ENCODE measurements around the gene UBE3B. TPM values are rescaled to one million over a fixed set of nuclear protein-coding genes. Genes with fewer than 3 reads are reported as not detected.

UBE3B gene
- total RNA-seq, 1 donor from 2014 or later: 28.4 TPM

DNA sequence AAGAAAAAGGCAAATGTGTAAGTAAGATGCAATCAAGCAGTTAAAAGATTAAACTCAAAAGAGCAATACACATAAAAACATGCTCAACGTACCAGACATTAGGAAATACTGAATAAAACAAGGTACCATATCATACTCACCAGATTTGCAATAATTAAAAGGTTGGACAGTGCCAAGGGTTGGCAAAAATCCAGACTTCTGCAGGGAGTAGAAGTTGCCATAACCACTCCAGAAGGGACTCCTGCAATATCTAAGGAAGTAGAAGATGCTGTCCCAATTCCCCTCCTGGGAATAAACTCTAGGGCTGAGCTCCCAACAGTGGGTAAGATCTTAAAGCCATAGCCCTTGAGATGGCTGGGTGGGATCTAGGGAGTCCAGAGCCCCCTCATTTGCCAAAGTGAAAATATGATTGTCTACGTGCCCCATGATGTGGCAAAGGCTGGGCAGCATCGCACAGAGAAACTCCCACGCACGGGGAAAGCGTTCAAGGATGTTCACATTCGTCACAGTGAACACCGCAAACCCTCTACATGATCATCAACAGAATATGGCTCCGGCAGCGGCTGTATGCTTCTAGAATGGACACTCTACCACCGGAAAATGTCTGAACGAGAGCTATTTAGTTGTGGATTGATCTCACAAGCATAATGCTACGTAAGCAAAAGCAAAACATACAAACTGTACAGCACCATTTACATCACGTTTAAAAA lies 12.6 kb upstream of the UBE3B start:
- Histone ChIP-seq H2AFZ (replicated peaks) (no peak overlapping the region), H3F3A (ENCODE audit: low read depth) (no peaks in the 10 kb centered on the region), H3K79me2 (ENCODE audit: low read depth) (peaks cover 76% of the 10 kb centered on the region), H3K27ac (no peak overlapping the region), H4K20me1 (ENCODE audit: low read depth) (peaks cover 91% of the 10 kb centered on the region), H3K9ac (no peak overlapping the region), H3K9me3 (ENCODE audit: low read depth) (no peaks in the 10 kb centered on the region), H3K27me3 (no peaks in the 10 kb centered on the region), H3K4me3 (no peak overlapping the region), H3K4me2 (no peak overlapping the region), H3K4me1 (peaks cover 16% of the 10 kb centered on the region), H3K36me3 (no peaks in the 10 kb centered on the region)
- no peak for DNase-seq (ENCODE audit: low spot score)
- H3K4me1 Mint-ChIP-seq: peaks cover 78% of the 10 kb centered on the region
- H3K9me3 Mint-ChIP-seq: no peaks in the 10 kb centered on the region
- H3K27me3 Mint-ChIP-seq (ENCODE audit: insufficient read depth, low read depth): peaks cover 4% of the 10 kb centered on the region
- peaks cover 20% of the 10 kb centered on the region for H3K36me3 Mint-ChIP-seq
- H3K4me3 Mint-ChIP-seq: no peak overlapping the region
- no peak for TF ChIP-seq EZH2 (IDR thresholded peaks at IDR 0.05)
- no peak for TF ChIP-seq EZH2phosphoT487 (IDR thresholded peaks at IDR 0.05)
- TF ChIP-seq, protein P1, sequence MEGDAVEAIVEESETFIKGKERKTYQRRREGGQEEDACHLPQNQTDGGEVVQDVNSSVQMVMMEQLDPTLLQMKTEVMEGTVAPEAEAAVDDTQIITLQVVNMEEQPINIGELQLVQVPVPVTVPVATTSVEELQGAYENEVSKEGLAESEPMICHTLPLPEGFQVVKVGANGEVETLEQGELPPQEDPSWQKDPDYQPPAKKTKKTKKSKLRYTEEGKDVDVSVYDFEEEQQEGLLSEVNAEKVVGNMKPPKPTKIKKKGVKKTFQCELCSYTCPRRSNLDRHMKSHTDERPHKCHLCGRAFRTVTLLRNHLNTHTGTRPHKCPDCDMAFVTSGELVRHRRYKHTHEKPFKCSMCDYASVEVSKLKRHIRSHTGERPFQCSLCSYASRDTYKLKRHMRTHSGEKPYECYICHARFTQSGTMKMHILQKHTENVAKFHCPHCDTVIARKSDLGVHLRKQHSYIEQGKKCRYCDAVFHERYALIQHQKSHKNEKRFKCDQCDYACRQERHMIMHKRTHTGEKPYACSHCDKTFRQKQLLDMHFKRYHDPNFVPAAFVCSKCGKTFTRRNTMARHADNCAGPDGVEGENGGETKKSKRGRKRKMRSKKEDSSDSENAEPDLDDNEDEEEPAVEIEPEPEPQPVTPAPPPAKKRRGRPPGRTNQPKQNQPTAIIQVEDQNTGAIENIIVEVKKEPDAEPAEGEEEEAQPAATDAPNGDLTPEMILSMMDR (IDR thresholded peaks at IDR 0.05): no peak
- H3K27ac Mint-ChIP-seq: peak overlapping the region; percentile 100

- H3K79me2 ChIP-seq (ENCODE audit: low read depth): peaks cover 78% of the 10 kb centered on the region
- Mint-ChIP-seq H3K36me3 (peaks cover 25% of the 10 kb centered on the region), H3K4me1 (peaks cover 72% of the 10 kb centered on the region), H3K4me3 (no peak overlapping the region), H3K9me3 (no peaks in the 10 kb centered on the region), H3K27me3 (ENCODE audit: insufficient read depth, low read depth) (peaks cover 4% of the 10 kb centered on the region), H3K27ac (peak overlapping the region; percentile 46)
- no peak overlapping the region for H3K27ac ChIP-seq
- TF ChIP-seq EZH2 (IDR thresholded peaks at IDR 0.05) (no peak), EZH2phosphoT487 (IDR thresholded peaks at IDR 0.05) (no peak)
- DNase-seq (ENCODE audit: low spot score): no peak
- H3K9ac ChIP-seq: no peak overlapping the region
- H3K4me3 ChIP-seq: no peak overlapping the region
- H3K9me3 ChIP-seq (ENCODE audit: low read depth): no peaks in the 10 kb centered on the region
- no peaks in the 10 kb centered on the region for H3K36me3 ChIP-seq
- peaks cover 90% of the 10 kb centered on the region for H4K20me1 ChIP-seq (ENCODE audit: low read depth)
- no peak overlapping the region for H3K4me2 ChIP-seq
- H3K4me1 ChIP-seq: peaks cover 16% of the 10 kb centered on the region
- no peaks in the 10 kb centered on the region for H3F3A ChIP-seq (ENCODE audit: low read depth)
- H2AFZ ChIP-seq (replicated peaks): no peak overlapping the region
- H3K27me3 ChIP-seq: no peaks in the 10 kb centered on the region
Observed at GRCh38 chr12:109466305-109466704, 11.1 kb upstream of the UBE3B start.

DNA sequence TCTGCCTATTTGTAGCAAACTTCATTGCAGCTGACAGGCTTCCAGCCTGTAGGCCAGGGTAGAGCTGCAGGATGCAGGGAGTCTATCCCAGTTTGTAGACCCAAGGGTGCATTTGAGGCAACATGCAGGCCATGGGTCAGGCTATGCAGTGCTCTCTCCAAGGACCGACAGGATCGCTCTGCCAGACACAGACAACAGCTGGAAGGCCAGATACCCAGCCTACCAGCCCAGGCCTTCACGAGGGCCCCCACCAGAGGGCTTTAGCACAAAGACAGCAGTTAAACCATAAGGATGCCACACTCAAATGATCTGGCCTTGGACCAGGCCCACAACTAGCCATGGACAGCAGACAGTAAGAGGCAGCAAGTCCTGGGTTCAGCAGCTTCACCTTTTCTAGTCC lies 10.6 kb upstream of the UBE3B start:
- no peaks in the 10 kb centered on the region for H3F3A ChIP-seq (ENCODE audit: low read depth)
- TF ChIP-seq, protein P1 (IDR thresholded peaks at IDR 0.05): no peak
- no peak for TF ChIP-seq EZH2 (IDR thresholded peaks at IDR 0.05)
- peaks cover 78% of the 10 kb centered on the region for H3K79me2 ChIP-seq (ENCODE audit: low read depth)
- no peak overlapping the region for H3K9ac ChIP-seq
- peaks cover 90% of the 10 kb centered on the region for H4K20me1 ChIP-seq (ENCODE audit: low read depth)
- no peak overlapping the region for H3K4me3 ChIP-seq
- Mint-ChIP-seq H3K9me3 (no peaks in the 10 kb centered on the region), H3K27ac (no peak overlapping the region), H3K4me3 (no peak overlapping the region), H3K36me3 (peaks cover 25% of the 10 kb centered on the region), H3K27me3 (ENCODE audit: insufficient read depth, low read depth) (peaks cover 4% of the 10 kb centered on the region), H3K4me1 (peaks cover 67% of the 10 kb centered on the region)
- H3K27ac ChIP-seq: no peak overlapping the region
- no peak for DNase-seq (ENCODE audit: low spot score)
- no peaks in the 10 kb centered on the region for H3K27me3 ChIP-seq
- H2AFZ ChIP-seq (replicated peaks): no peak overlapping the region
- H3K4me1 ChIP-seq: peaks cover 16% of the 10 kb centered on the region
- no peak overlapping the region for H3K4me2 ChIP-seq
- H3K9me3 ChIP-seq (ENCODE audit: low read depth): no peaks in the 10 kb centered on the region
- H3K36me3 ChIP-seq: no peaks in the 10 kb centered on the region

DNA sequence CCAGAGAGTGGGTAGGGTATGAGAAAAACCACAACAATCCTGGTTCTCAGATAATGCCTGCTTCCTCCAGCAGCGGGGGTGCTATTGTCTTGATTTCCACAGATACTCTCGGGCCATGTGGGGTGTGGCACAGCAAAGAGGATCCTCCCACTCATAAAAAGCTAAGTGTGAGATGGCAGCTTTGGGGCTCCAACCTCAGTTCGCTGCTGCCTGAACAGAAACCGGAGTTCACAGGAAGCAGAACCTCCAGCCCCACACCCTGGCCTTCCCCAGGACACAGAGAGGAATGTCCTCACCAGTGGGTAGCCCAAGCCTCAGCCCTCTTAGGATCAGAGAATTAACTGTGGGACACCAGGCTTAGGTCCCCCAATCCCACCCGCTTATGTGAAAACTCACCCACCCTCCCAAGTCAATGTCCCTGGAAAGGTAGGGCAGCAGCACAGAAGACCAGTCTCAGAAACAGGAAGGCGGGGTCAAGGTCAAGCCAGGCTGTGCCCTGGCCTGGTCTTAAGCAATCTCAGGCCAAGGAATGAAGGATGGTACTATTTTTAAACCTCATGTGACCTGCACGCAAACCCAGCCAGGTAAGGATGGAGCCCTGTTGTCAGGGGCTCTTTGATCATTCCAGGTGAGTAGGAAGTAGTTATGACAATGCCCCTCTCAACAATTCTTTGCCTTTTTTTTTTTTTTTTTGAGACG lies 9.3 kb upstream of the UBE3B start:
- Histone ChIP-seq H3K4me3 (no peak overlapping the region), H3K9ac (no peak overlapping the region), H2AFZ (replicated peaks) (no peak overlapping the region), H3K9me3 (ENCODE audit: low read depth) (no peaks in the 10 kb centered on the region), H3K27ac (no peak overlapping the region), H3K79me2 (ENCODE audit: low read depth) (peaks cover 78% of the 10 kb centered on the region), H3K36me3 (no peaks in the 10 kb centered on the region), H3K4me1 (peaks cover 8% of the 10 kb centered on the region), H3F3A (ENCODE audit: low read depth) (no peaks in the 10 kb centered on the region), H3K27me3 (no peaks in the 10 kb centered on the region), H4K20me1 (ENCODE audit: low read depth) (peaks cover 90% of the 10 kb centered on the region), H3K4me2 (no peak overlapping the region)
- no peak overlapping the region for H3K4me3 Mint-ChIP-seq
- peaks cover 54% of the 10 kb centered on the region for H3K4me1 Mint-ChIP-seq
- H3K27me3 Mint-ChIP-seq (ENCODE audit: insufficient read depth, low read depth): peaks cover 2% of the 10 kb centered on the region
- H3K9me3 Mint-ChIP-seq: no peaks in the 10 kb centered on the region
- DNase-seq (ENCODE audit: low spot score): no peak
- H3K27ac Mint-ChIP-seq: no peak overlapping the region
- TF ChIP-seq, protein P1 (IDR thresholded peaks at IDR 0.05): no peak
- TF ChIP-seq EZH2phosphoT487 (IDR thresholded peaks at IDR 0.05) (no peak), EZH2 (IDR thresholded peaks at IDR 0.05) (no peak)
- H3K36me3 Mint-ChIP-seq: peaks cover 25% of the 10 kb centered on the region
